Osteocyte (in vitro differentiated cells): ENCODE measurements around the gene GPC5. TPM values are rescaled to one million over a fixed set of nuclear protein-coding genes. Genes with fewer than 3 reads are reported as not detected.

Source experiments
- DNase-seq: peaks from one replicate; pipeline ENCODE4 v3.0.0; 2021; ENCODE audit warnings: mixed read lengths; ENCODE audit not compliant: unreplicated experiment; ENCODE audit errors: extremely low spot score
- H3K27ac Mint-ChIP-seq: one replicate; pipeline ENCODE4 v1.8.0; 2021; ENCODE audit warnings: mild to moderate bottlenecking, mixed read lengths; ENCODE audit not compliant: unreplicated experiment
- H3K27me3 Mint-ChIP-seq: one replicate; pipeline ENCODE4 v1.8.0; 2021; ENCODE audit warnings: mixed read lengths; ENCODE audit not compliant: unreplicated experiment
- H3K36me3 Mint-ChIP-seq: one replicate; pipeline ENCODE4 v1.8.0; 2021; ENCODE audit warnings: mixed read lengths; ENCODE audit not compliant: unreplicated experiment
- H3K4me1 Mint-ChIP-seq: one replicate; pipeline ENCODE4 v1.8.0; 2021; ENCODE audit warnings: mixed read lengths; ENCODE audit not compliant: unreplicated experiment
- H3K4me3 Mint-ChIP-seq: one replicate; pipeline ENCODE4 v1.8.0; 2021; ENCODE audit warnings: mild to moderate bottlenecking, moderate library complexity, mixed read lengths; ENCODE audit not compliant: unreplicated experiment
- H3K9me3 Mint-ChIP-seq: one replicate; pipeline ENCODE4 v1.8.0; 2021; ENCODE audit warnings: mixed read lengths; ENCODE audit not compliant: unreplicated experiment
- total RNA-seq: library from RNA; stranded (reverse); gene quantifications from 2 replicates; pipeline ENCODE4 v1.2.1, GENCODE V29; 2021
- TF ChIP-seq, protein P1 (sequence below): fragments of 200-600 bp; sonication (generic); IDR thresholded peaks from 2 replicates; pipeline ENCODE4 v1.5.0; 2021; ENCODE audit warnings: antibody characterized with exemption, mild to moderate bottlenecking, moderate library complexity

Gene GPC5
- total RNA-seq, 1 donor from 2014 or later: 12.9 TPM

DNA sequence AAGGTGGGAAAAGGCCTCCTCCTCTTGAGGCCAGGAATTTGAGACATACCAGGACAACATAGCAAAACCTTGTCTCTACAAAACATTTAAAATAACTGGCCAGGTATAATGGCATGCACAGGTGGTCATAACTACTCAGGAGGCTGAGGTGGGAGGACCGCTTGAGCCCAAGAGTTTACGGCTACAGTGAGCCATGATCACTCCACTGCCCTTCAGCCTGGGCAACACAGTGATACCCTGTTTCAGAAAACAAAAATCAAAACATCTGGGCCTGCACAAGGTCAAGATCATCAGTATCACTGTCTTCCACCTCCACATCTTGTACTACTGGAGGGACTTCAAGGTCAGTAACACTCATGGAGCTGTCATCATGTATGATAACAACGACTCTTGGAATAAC is 1085.5 kb downstream of the GPC5 start:
- Mint-ChIP-seq H3K36me3 (no peaks in the 10 kb centered on the region), H3K4me1 (no peaks in the 10 kb centered on the region), H3K9me3 (no peaks in the 10 kb centered on the region), H3K4me3 (no peak overlapping the region), H3K27ac (no peak overlapping the region), H3K27me3 (peaks cover 3% of the 10 kb centered on the region)
- TF ChIP-seq, protein P1, sequence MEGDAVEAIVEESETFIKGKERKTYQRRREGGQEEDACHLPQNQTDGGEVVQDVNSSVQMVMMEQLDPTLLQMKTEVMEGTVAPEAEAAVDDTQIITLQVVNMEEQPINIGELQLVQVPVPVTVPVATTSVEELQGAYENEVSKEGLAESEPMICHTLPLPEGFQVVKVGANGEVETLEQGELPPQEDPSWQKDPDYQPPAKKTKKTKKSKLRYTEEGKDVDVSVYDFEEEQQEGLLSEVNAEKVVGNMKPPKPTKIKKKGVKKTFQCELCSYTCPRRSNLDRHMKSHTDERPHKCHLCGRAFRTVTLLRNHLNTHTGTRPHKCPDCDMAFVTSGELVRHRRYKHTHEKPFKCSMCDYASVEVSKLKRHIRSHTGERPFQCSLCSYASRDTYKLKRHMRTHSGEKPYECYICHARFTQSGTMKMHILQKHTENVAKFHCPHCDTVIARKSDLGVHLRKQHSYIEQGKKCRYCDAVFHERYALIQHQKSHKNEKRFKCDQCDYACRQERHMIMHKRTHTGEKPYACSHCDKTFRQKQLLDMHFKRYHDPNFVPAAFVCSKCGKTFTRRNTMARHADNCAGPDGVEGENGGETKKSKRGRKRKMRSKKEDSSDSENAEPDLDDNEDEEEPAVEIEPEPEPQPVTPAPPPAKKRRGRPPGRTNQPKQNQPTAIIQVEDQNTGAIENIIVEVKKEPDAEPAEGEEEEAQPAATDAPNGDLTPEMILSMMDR: no peak
- no peak for DNase-seq

DNA sequence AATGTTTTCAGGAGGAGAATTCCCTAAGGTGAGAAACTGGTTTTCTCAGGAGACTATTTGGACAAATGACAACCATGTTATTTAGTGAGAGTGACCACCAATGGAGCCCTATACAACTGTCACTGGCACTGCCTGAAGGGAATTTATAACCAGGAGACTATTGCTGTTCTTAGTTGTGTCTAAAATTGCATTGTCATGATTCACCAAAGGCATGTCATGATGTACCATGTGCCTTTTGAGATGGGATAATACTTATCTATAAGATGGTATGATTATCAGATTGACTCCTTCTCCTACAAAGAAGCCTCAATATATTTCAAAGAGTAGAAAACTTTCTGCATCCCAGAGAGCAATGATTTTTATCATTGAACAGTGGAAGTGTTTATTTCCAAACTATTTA is 1088.8 kb downstream of the GPC5 start:
- Mint-ChIP-seq H3K27ac (no peak overlapping the region), H3K4me3 (no peak overlapping the region)

DNA sequence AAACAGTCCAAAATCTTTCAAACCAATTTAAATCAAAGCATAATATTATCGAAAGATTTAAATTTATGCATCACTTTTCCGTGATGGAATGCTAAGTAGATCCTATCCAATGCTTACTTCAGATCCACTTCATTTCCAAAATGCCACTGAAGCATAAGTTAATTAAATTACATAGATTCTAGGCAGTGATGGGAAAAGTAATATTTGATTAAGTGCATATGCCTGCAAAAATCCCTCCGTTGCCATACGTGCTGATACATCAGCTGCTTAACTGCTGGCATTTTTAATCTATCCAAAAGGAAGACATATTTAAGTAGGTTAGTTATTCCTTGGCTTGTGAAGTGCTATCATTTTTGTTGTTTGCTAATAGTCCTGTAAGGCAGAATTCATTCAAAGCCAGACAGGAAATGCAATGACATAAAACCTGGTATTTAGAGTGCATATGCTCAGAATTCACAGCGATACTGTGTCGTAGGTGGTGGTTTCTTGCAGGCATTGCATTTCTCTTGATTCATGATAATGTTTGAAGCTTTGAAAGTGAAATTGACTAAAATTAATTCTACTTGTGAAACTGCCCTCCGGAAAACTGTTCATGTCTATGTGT is 1089.9 kb downstream of the GPC5 start:
- peaks cover 19% of the 10 kb centered on the region for H3K27me3 Mint-ChIP-seq

More for the DNA sequence above, 1088.8 kb downstream of the GPC5 start:
- H3K36me3 Mint-ChIP-seq: no peaks in the 10 kb centered on the region
- H3K4me1 Mint-ChIP-seq: no peaks in the 10 kb centered on the region
- no peaks in the 10 kb centered on the region for H3K9me3 Mint-ChIP-seq
- no peak for DNase-seq
- peaks cover 15% of the 10 kb centered on the region for H3K27me3 Mint-ChIP-seq
- TF ChIP-seq, protein P1: no peak

DNA sequence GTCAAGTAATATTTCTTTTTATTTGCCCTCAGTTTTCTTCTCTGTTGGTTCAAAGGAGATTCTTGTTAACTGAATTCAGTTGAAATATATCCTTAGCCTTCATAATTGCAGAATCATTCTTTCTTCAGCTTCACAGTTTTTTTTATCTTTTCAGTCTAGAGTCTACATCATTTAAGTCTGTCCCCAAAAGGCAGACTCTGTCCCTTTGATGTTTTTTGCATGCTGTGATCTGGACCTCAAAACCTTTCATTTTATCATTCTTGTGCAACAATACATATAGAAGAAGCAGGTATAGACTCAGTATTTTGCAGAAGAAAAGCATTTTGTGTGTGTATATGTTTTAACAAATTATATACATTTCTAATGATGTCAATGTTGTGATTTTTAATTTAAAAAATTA is 1093.4 kb downstream of the GPC5 start:
- TF ChIP-seq, protein P1: no peak
- no peak overlapping the region for H3K4me3 Mint-ChIP-seq
- H3K36me3 Mint-ChIP-seq: no peaks in the 10 kb centered on the region
- H3K9me3 Mint-ChIP-seq: no peaks in the 10 kb centered on the region
- DNase-seq: no peak
- peaks cover 25% of the 10 kb centered on the region for H3K27me3 Mint-ChIP-seq
- no peaks in the 10 kb centered on the region for H3K4me1 Mint-ChIP-seq
- H3K27ac Mint-ChIP-seq: no peak overlapping the region

More for the DNA sequence above, 1089.9 kb downstream of the GPC5 start:
- Mint-ChIP-seq H3K4me1 (no peaks in the 10 kb centered on the region), H3K9me3 (no peaks in the 10 kb centered on the region), H3K27ac (no peak overlapping the region), H3K4me3 (no peak overlapping the region), H3K36me3 (no peaks in the 10 kb centered on the region)
- TF ChIP-seq, protein P1: no peak
- no peak for DNase-seq

DNA sequence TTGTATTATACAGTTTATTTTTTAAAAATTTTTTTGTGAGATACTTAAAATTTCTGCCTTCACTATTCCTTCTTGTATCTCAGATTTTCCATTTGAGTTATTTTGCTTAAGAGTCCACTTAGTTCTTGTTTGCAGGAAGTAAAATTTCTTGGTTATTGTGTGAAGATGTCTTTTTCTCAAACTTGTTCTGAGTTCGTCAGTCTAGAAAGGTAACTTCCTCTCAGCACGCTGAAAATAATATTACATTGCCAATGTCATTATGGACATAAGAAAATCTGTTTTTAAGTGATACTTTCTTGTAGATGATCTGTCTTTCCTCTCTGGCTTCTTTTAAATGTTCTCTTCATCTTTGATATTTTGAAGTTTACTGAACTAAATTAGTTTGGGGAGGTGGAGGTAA is 1096.5 kb downstream of the GPC5 start:
- no peak for DNase-seq
- H3K4me3 Mint-ChIP-seq: no peak overlapping the region
- peaks cover 27% of the 10 kb centered on the region for H3K27me3 Mint-ChIP-seq
- no peak overlapping the region for H3K27ac Mint-ChIP-seq
- no peaks in the 10 kb centered on the region for H3K9me3 Mint-ChIP-seq
- H3K36me3 Mint-ChIP-seq: no peaks in the 10 kb centered on the region
- TF ChIP-seq, protein P1: no peak
- no peaks in the 10 kb centered on the region for H3K4me1 Mint-ChIP-seq
